Erythroblast (primary cell): ENCODE measurements around the gene CHCHD3.
A peak's percentile ranks its signal among the peaks of the same experiment; 100 is the strongest.

Experiments used
- DNase-seq, 2 experiments: peaks; one replicate each; lab custom pipeline; 2025; lab: John Stamatoyannopoulos, UW
- GATA1 ChIP-seq: IDR thresholded peaks from 2 replicates; pipeline ENCODE4 v1.6.1; 2011; ENCODE audit warnings: low read depth, mild to moderate bottlenecking, control low read depth, low read length, moderate library complexity
- POLR2A ChIP-seq: IDR thresholded peaks from 2 replicates; pipeline ENCODE4 v1.6.1; 2011; ENCODE audit warnings: mild to moderate bottlenecking, low read length

Gene CHCHD3

DNA sequence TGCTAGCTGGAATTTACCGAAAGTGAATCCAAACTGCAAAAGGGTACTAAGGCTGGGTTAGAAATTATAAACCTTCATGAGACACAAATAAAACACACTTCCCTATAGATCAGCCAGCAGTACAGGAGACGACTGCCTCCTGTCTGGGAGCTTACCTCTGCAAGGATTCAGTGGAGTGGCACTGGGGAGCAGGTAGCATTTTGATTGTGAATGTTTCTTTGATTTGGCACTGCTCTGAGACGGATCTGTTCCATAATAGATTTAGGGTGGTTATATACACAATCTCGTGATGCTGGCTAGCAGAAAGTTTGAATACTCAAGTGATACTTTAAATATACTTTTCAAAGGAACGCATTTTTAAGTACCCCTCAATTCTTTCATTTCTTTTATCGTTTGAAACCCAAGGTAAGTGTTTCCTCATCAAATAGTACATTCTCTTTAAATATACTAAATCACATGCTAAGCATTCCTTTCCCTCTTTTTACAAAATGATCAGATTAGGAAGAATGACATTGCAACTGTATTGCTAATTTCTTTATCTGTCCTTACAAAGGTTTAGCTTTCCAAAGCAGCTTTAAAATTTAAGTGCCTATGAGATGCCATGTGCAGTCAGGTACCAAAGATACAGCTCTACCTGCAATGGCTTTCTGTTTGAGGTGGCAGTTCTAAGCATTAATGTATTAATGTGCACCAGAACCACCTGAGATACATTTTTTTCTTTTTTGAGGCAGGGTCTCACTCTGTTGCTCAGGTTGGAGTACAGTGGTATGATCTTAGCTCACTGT lies 20.6 kb upstream of the CHCHD3 start:
- DNase-seq: no peak

DNA sequence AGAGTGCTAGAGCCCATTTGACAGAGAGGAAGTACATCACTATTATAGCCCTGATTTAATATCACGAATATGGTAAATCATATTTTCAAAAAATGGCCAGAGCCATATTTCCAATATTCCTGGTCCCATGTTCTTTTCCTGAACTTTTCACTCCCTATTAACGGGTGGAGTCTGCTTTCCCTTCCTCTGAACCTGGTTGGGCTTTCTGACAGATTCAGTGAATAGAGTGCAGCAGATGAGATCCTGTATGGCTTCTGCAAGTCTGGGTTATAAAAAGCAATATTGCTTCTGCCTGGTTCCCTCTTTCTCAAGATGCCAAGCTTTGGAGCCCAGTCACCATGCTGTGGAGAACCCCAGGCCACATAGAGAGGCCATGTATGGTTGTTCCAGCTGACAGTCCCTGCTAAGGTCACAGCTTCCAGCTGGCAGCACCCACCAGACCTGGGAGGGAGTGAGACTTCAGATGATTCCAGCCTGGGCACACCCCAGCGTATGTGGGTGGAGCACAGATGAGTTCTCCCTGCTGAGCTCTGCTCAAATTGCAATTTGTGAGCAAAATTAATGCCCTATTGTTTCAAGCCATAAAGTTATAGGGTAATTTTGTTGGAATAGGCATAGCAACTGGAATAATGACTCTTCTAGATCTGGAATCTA lies 17.9 kb upstream of the CHCHD3 start:
- no peak for DNase-seq
- no peak for TF ChIP-seq GATA1
- no peak for TF ChIP-seq POLR2A

More for the DNA sequence above, 20.6 kb upstream of the CHCHD3 start:
- TF ChIP-seq GATA1: no peak
- no peak for TF ChIP-seq POLR2A

DNA sequence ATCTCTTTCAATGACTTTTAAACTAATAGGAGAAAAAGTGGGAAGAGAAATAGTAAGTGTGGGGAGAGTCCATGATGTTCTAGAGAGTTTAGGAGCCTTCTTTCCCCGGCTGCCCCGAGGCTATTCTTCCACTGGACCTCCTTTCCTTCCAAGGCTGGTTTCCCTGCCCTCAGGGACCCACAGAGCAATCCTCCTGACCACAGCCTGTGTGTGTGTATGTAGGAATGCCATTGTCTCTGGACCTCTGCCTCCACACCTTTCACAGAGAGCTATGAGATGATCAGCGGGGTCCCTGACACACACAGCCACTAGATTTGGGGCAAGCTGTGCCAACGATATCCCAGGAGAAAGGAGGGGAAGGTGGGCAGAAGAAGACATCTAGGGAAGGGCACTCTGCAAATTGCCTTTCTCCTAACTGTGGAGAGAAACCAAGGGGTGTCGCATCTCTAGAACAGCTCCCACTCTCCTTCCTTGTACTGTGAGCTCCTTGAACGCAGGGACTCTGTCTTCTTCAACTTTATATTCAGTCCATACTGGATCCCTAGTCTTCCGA lies 13.3 kb upstream of the CHCHD3 start:
- DNase-seq: no peak
- TF ChIP-seq POLR2A (no peak), GATA1 (no peak)

DNA sequence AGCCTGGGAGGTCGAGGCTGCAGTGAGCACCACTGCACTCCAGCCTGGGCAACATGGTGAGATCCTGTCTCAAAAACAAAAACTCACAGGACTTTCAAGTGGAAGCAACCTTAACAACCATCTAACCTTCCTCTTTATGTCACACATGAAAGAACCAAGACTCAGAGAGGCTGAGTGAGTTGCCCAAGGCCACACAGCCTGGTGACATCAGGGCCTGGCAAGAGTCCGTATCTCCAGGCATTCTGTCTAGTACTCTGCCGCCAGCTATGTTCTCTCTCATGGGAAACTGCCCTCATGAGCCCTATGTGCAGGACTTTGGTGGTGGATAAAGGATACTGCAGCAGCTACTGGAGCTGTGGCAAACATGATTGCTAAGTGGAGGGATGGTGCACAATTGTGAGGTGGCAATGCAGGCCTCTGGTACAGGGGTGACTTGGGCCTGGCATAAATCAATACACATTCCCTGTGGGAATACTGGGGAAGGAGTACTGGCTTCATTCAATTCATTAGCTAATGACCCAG lies 10.1 kb upstream of the CHCHD3 start:
- TF ChIP-seq GATA1 (no peak), POLR2A (no peak)
- no peak for DNase-seq

- DNase-seq: no peak
- TF ChIP-seq POLR2A: no peak
- no peak for TF ChIP-seq GATA1
Observed at GRCh38 chr7:133082390-133082766, 488 bp upstream of the CHCHD3 start.

DNA sequence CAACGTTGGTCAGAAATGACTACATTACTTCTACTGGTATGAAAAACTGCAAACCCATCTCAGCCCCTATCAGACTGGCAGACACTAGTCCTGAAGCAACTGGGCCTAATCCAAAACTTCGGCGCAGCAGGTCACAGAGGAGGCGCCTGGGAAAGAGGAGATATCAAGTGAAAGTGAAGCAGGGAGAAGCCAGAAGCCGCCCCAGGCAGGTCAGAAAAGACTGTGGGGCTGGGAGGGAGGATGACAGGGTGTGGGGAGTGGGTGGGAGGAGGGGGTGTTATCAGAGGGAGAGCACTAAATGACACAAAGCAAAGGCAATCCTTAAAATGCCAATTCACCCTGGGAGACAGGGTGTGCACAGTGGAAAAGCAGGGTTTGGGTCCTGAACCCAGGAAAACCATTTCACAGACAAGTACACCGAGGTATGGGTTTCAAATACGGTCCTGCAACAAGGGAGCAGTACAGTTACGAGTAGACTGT lies 731 bp downstream of the CHCHD3 start:
- no peak for TF ChIP-seq POLR2A
- no peak for TF ChIP-seq GATA1
- peak; percentile 91 to 94 for DNase-seq

DNA sequence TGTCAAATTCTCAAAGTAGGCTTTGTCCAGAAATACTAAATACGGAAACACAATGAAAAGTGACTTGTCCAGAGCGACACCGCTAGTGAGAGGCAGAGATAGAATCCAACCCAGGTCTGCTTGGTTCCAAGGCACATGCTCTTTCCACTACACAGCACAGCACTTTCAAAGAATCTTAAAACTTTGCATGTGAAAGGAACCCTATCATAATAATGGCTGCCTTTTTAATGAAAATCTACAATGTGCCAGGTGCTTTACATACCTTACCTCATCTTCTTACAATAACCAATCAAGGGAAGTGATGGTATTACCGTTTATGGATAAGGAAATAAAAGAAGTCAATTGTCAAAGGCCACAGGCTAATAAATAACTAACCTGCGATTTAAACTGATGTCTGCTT lies 2.6 kb downstream of the CHCHD3 start:
- DNase-seq: no peak
- TF ChIP-seq POLR2A (no peak), GATA1 (no peak)

DNA sequence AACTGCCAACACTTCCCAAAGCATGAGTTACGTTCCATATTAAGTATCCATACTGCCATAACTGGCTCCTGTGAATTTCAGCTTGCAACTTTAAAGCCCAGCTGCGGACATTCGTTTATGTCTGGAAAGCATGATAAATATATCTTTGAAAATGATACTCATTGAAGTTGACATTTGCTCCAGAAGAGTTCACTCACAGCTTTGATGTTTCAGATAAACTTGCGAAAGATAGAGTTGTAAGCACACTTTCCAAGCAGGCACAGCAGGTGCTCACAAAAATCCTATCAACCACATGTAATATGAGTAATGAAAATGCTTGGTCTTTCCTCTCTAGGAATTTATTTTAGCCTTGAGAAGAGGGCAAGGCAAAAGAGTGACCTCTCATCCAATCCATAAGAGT lies 4.5 kb downstream of the CHCHD3 start:
- DNase-seq: no peak
- TF ChIP-seq GATA1 (no peak), POLR2A (no peak)

GRCh38 chr7:133076142-133076541 lies 5.7 kb downstream of the CHCHD3 start:
- TF ChIP-seq GATA1 (no peak), POLR2A (no peak)
- DNase-seq: no peak

DNA sequence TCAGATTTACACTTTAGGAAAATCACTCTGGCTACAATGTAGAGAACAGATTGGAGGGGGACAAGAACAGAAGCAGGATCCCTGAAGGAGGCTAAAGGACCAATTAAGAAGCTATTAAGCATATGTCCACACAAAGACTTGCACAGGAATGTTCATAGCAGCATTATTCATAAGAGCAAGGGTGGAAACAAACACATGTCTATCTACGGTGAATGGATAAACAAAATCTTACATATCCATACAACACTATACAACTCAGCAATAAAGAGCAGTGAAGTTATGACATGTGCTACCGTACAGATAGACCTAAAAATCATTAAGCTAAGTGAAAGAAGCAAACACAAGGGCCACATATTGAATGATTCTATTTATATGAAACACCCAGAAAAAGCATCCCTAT lies 10.4 kb downstream of the CHCHD3 start:
- no peak for TF ChIP-seq POLR2A
- no peak for TF ChIP-seq GATA1
- DNase-seq: no peak

DNA sequence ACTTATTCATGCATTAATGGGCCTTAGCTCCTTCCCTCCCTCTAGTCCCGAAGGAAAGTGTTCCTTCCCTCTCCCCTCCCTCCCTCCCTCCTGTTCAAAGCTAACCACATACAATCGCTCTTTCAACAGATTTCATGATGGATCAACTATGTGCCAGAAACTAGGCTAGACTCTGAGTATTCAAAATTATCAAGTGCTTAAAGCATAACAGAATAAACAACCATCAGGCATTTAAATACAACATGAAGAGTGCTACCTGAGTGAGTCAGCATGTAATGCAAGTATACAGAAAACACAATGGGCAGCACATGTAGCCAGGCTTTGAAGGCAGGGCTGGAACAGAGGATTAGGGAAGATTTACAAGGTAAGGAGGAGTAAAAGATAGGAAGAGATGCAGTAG lies 11.3 kb downstream of the CHCHD3 start:
- TF ChIP-seq POLR2A (no peak), GATA1 (no peak)
- no peak for DNase-seq

DNA sequence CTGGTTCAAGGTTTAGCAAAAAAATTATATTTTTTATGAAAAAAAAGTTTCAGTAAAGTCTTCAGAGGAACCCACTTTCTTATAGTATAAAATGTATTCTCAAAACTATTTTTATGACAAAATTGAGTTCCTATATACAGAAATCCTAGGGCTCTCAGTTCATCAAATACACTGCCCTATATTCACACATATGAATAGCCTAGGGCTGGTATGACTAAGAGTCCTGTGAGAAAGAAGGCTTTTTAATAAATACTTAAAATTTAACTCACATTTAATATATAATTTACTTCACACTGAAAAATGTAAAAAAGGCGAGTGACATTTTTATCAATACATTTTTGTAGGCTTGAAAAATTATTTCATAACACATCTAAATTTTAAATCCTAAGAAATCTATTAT lies 16.6 kb downstream of the CHCHD3 start:
- no peak for TF ChIP-seq POLR2A
- no peak for TF ChIP-seq GATA1
- DNase-seq: no peak

GRCh38 chr7:133064082-133064820 lies 17.6 kb downstream of the CHCHD3 start:
- no peak for TF ChIP-seq GATA1
- no peak for TF ChIP-seq POLR2A
- DNase-seq: no peak

- TF ChIP-seq GATA1 (no peak), POLR2A (no peak)
- no peak for DNase-seq
Observed at GRCh38 chr7:133061792-133062191, 20.1 kb downstream of the CHCHD3 start.
